IMR-90 (cell line): ENCODE data around the gene SLC2A13. TPM values are rescaled to one million over a fixed set of nuclear protein-coding genes. Genes with fewer than 3 reads are reported as not detected.

Experiments used
- ATAC-seq: fragments of 200-7000 bp; cut with Tn5 transposase; 2 replicates; pipeline ENCODE4 v1.9.1; 2020; ENCODE audit warnings: low read depth, mild to moderate bottlenecking, moderate library complexity
- BruUV-seq: library from RNA; stranded (reverse); fragments of 400-500 nt; replicated peaks from 2 replicates; lab custom pipeline; 2021; lab: Mats Ljungman, UMichigan
- CTCF ChIA-PET: fragments of 300-600 bp; formaldehyde crosslinking; extraction: SDS; loops from one replicate; lab custom pipeline; 2021; ENCODE audit warnings: antibody characterized with exemption; lab: Yijun Ruan, JAX
- POLR2A ChIA-PET: fragments of 300-600 bp; sonication (Branson Sonifier 250); formaldehyde crosslinking; loops from one replicate; lab custom pipeline; 2022; ENCODE audit warnings: antibody characterized with exemption; ENCODE audit not compliant: unreplicated experiment; lab: Charles Lee
- DNase-seq: peaks from one replicate; pipeline ENCODE4 v3.0.0; 2013
- H2AFZ ChIP-seq: replicated peaks from 2 replicates; pipeline ENCODE3; 2013; ENCODE audit warnings: low read length, mild to moderate bottlenecking; ENCODE audit not compliant: poor library complexity
- H2AK5ac ChIP-seq: 2 replicates; pipeline ENCODE4 v1.6.1; 2013; ENCODE audit warnings: low read depth, low read length, inconsistent platforms
- H2AK9ac ChIP-seq: replicated peaks from 2 replicates; pipeline ENCODE3; 2013; ENCODE audit warnings: mild to moderate bottlenecking, low read depth, low read length, moderate library complexity; ENCODE audit not compliant: poor library complexity
- H2BK120ac ChIP-seq: 2 replicates; pipeline ENCODE4 v1.6.1; 2013; ENCODE audit warnings: low read depth, low read length, inconsistent platforms
- H2BK15ac ChIP-seq: 3 replicates; pipeline ENCODE4 v1.6.1; 2013; ENCODE audit warnings: low read depth, low read length, inconsistent platforms
- H2BK20ac ChIP-seq: 2 replicates; pipeline ENCODE4 v1.6.1; 2013; ENCODE audit warnings: low read depth, mild to moderate bottlenecking, inconsistent platforms, low read length, moderate library complexity
- H2BK5ac ChIP-seq: 2 replicates; pipeline ENCODE4 v1.6.1; 2013; ENCODE audit warnings: mild to moderate bottlenecking, low read depth, low read length, inconsistent platforms; ENCODE audit not compliant: poor library complexity, severe bottlenecking
- H3K14ac ChIP-seq: replicated peaks from 2 replicates; pipeline ENCODE4 v1.6.1; 2013; ENCODE audit warnings: low read depth, low read length, inconsistent platforms
- H3K18ac ChIP-seq: 2 replicates; pipeline ENCODE4 v1.6.1; 2013; ENCODE audit warnings: low read depth, low read length, control low read depth
- H3K23ac ChIP-seq: 2 replicates; pipeline ENCODE4 v1.6.1; 2013; ENCODE audit warnings: low read depth, low read length, inconsistent platforms
- H3K27ac ChIP-seq: 2 replicates; pipeline ENCODE4 v1.5.1; 2013; ENCODE audit warnings: mild to moderate bottlenecking, control low read depth, low read length; ENCODE audit not compliant: insufficient read depth
- H3K27me3 ChIP-seq: 2 replicates; pipeline ENCODE4 v1.6.1; 2013; ENCODE audit warnings: low read length; ENCODE audit not compliant: control insufficient read depth, insufficient read depth
- H3K36me3 ChIP-seq: 2 replicates; pipeline ENCODE4 v1.6.1; 2013; ENCODE audit warnings: low read length, mixed read lengths; ENCODE audit not compliant: control insufficient read depth, insufficient read depth
- H3K4ac ChIP-seq: 2 replicates; pipeline ENCODE4 v1.6.1; 2013; ENCODE audit warnings: low read depth, low read length, inconsistent platforms
- H3K4me1 ChIP-seq: 2 replicates; pipeline ENCODE4 v1.6.1; 2013; ENCODE audit warnings: low read length, mixed read lengths; ENCODE audit not compliant: control insufficient read depth, insufficient read depth
- H3K4me2 ChIP-seq: 2 replicates; pipeline ENCODE4 v1.6.1; 2013; ENCODE audit warnings: low read depth, mild to moderate bottlenecking, control low read depth, low read length, moderate library complexity
- H3K4me3 ChIP-seq: 2 replicates; pipeline ENCODE4 v1.5.1; 2013; ENCODE audit warnings: low read depth, mild to moderate bottlenecking, control low read depth, low read length, moderate library complexity; ENCODE audit not compliant: insufficient read depth
- H3K56ac ChIP-seq: 2 replicates; pipeline ENCODE4 v1.6.1; 2013; ENCODE audit warnings: low read length, inconsistent platforms; ENCODE audit not compliant: insufficient read depth; ENCODE audit errors: extremely low read depth
- H3K79me1 ChIP-seq, 2 experiments: 2 replicates each; pipeline ENCODE4 v1.6.1; 2013; ENCODE audit warnings: low read length in 2 of 2, inconsistent platforms in 1 of 2, low read depth in 1 of 2
- H3K9ac ChIP-seq: 2 replicates; pipeline ENCODE4 v1.6.1; 2013; ENCODE audit warnings: low read depth, low read length, control low read depth
- H3K9me1 ChIP-seq: 2 replicates; pipeline ENCODE4 v1.6.1; 2013; ENCODE audit warnings: low read length, inconsistent platforms; ENCODE audit not compliant: insufficient read depth
- H3K9me3 ChIP-seq: 2 replicates; pipeline ENCODE4 v1.6.1; 2013; ENCODE audit warnings: low read length; ENCODE audit not compliant: control insufficient read depth, insufficient read depth
- H4K20me1 ChIP-seq: 2 replicates; pipeline ENCODE4 v1.6.1; 2013; ENCODE audit warnings: low read length, inconsistent platforms; ENCODE audit not compliant: insufficient read depth
- H4K5ac ChIP-seq: 2 replicates; pipeline ENCODE4 v1.6.1; 2013; ENCODE audit warnings: mild to moderate bottlenecking, low read depth, low read length, control low read depth
- H4K8ac ChIP-seq, 2 experiments: 2 replicates each; pipeline ENCODE4 v1.6.1; 2013; ENCODE audit warnings: low read depth in 2 of 2, low read length in 2 of 2, control low read depth in 1 of 2, inconsistent platforms in 1 of 2
- H4K91ac ChIP-seq: 2 replicates; pipeline ENCODE4 v1.6.1; 2013; ENCODE audit warnings: low read depth, low read length, inconsistent platforms; ENCODE audit not compliant: insufficient read depth
- BHLHE40 ChIP-seq: fragments of 150-350 bp; IDR thresholded peaks from 2 replicates; pipeline ENCODE4 v1.6.1; 2016; ENCODE audit warnings: mild to moderate bottlenecking, low read depth, low read length
- CEBPB ChIP-seq: IDR thresholded peaks from 2 replicates; pipeline ENCODE4 v1.6.1; 2012; ENCODE audit warnings: low read depth, low read length, improper control_type of control experiment
- CHD1 ChIP-seq: IDR thresholded peaks from 2 replicates; pipeline ENCODE4 v1.6.1; 2012; ENCODE audit warnings: low read depth, low read length, improper control_type of control experiment
- CTCF ChIP-seq: conservative IDR thresholded peaks from 2 replicates; pipeline ENCODE4 v1.5.1; 2012; ENCODE audit warnings: mild to moderate bottlenecking, low read depth, low read length, improper control_type of control experiment
- ELK1 ChIP-seq: fragments of 150-350 bp; IDR thresholded peaks from 2 replicates; pipeline ENCODE4 v1.6.1; 2016; ENCODE audit warnings: low read depth, mild to moderate bottlenecking, low read length, moderate library complexity, borderline replicate concordance
- FOS ChIP-seq: fragments of 150-350 bp; IDR thresholded peaks from 2 replicates; pipeline ENCODE4 v1.6.1; 2016; ENCODE audit warnings: low read depth, low read length
- MAFK ChIP-seq: IDR thresholded peaks from 2 replicates; pipeline ENCODE4 v1.6.1; 2012; ENCODE audit warnings: low read depth, low read length, improper control_type of control experiment
- MAZ ChIP-seq: IDR thresholded peaks from 2 replicates; pipeline ENCODE4 v1.6.1; 2012; ENCODE audit warnings: low read depth, mild to moderate bottlenecking, low read length, improper control_type of control experiment, moderate library complexity, borderline replicate concordance
- MXI1 ChIP-seq: IDR thresholded peaks from 2 replicates; pipeline ENCODE4 v1.6.1; 2012; ENCODE audit warnings: low read depth, mild to moderate bottlenecking, low read length, moderate library complexity, borderline replicate concordance
- NFE2L2 ChIP-seq: fragments of 150-350 bp; IDR thresholded peaks from 2 replicates; pipeline ENCODE4 v1.6.1; 2016; ENCODE audit warnings: low read depth, mild to moderate bottlenecking, low read length
- POLR2A ChIP-seq: IDR thresholded peaks from 2 replicates; pipeline ENCODE4 v1.6.1; 2012; ENCODE audit warnings: mild to moderate bottlenecking, low read depth, low read length
- RAD21 ChIP-seq: IDR thresholded peaks from 2 replicates; pipeline ENCODE4 v1.6.1; 2012; ENCODE audit warnings: low read length, improper control_type of control experiment
- RCOR1 ChIP-seq: IDR thresholded peaks from 2 replicates; pipeline ENCODE4 v1.6.1; 2012; ENCODE audit warnings: mild to moderate bottlenecking, low read length, improper control_type of control experiment; ENCODE audit not compliant: insufficient replicate concordance
- RFX5 ChIP-seq: IDR thresholded peaks from 2 replicates; pipeline ENCODE4 v1.8.0; 2012; ENCODE audit warnings: low read depth, mild to moderate bottlenecking, low read length, moderate library complexity
- SMC3 ChIP-seq: fragments of 150-350 bp; IDR thresholded peaks from 2 replicates; pipeline ENCODE4 v1.6.1; 2016; ENCODE audit warnings: low read depth, mild to moderate bottlenecking, antibody characterized with exemption, low read length, moderate library complexity
- USF2 ChIP-seq: fragments of 150-350 bp; IDR thresholded peaks from 2 replicates; pipeline ENCODE4 v1.6.1; 2017; ENCODE audit warnings: mild to moderate bottlenecking, antibody characterized with exemption, low read length, low read depth
- WGBS, 2 experiments: methylation state at CpG; one replicate each; pipeline versions ENCODE4 v1.1.5 to v1.1.7; 2013; ENCODE audit warnings: missing lambda C conversion rate in 2 of 2; ENCODE audit not compliant: insufficient read length in 1 of 2; ENCODE audit errors: extremely low coverage in 2 of 2; 5-methylcytosine and 5-hydroxymethylcytosine counted together
- dilution Hi-C: fragments of 300-500 bp; cut with HindIII; formaldehyde crosslinking; loops from one replicate; pipeline ENCODE4 v1.14.3; 2018; ENCODE audit warnings: low sequenced_read_pairs; ENCODE audit not compliant: unreplicated experiment
- in situ Hi-C: fragments of 300-500 bp; cut with MboI; formaldehyde crosslinking; loops from 3 replicates; pipeline ENCODE4 v1.14.3; 2019; ENCODE audit warnings: low sequenced_read_pairs, inconsistent platforms, mixed read lengths
- intact Hi-C: fragments of 100-400 bp; cut with micrococcal nuclease; formaldehyde crosslinking; loops from 2 replicates; pipeline ENCODE4 v1.10.0; 2022
- polyA plus RNA-seq, 3 experiments: library from polyadenylated mRNA; depleted of rRNA; stranded (reverse); fragments of >200 nt; gene quantifications; 2 replicates each; pipeline ENCODE4 v1.2.3, GENCODE V29; 2012; ENCODE audit warnings: low replicate concordance in 1 of 3
- total RNA-seq: library from RNA; depleted of rRNA; stranded (reverse); fragments of >200 nt; gene quantifications from 2 replicates; pipeline ENCODE4 v1.2.3, GENCODE V29; 2012

Gene SLC2A13
- total and polyA plus RNA-seq, 2 of the 4 experiments (the other 2 are of a cell fraction) = 1.5 to 3.9 TPM

- Histone ChIP-seq H4K91ac (no peak overlapping the region), H3K36me3 (no peaks in the 10 kb centered on the region), H2BK20ac (no peak overlapping the region), H3K27ac (no peak overlapping the region), H3K27me3 (no peaks in the 10 kb centered on the region), H4K5ac (no peak overlapping the region), H3K23ac (no peak overlapping the region), H3K4me2 (no peak overlapping the region), H3K9me1 (no peaks in the 10 kb centered on the region), H3K56ac (no peak overlapping the region), H4K8ac (no peak overlapping the region), H3K9me3 (no peaks in the 10 kb centered on the region), H2BK5ac (no peak overlapping the region), H3K9ac (no peak overlapping the region), H3K79me1 (no peaks in the 10 kb centered on the region), H3K4ac (no peak overlapping the region), H2BK120ac (no peak overlapping the region), H3K4me1 (no peaks in the 10 kb centered on the region), H2AFZ (no peak overlapping the region), H2AK5ac (no peak overlapping the region), H4K20me1 (no peaks in the 10 kb centered on the region), H2AK9ac (no peak overlapping the region), H3K4me3 (no peak overlapping the region), H3K18ac (no peak overlapping the region), H3K14ac (no peak overlapping the region), H2BK15ac (no peak overlapping the region)
- DNase-seq (no peak), ATAC-seq (no peak)
- no CpG with 5 or more reads among the region's 1 CpG for WGBS, 2 experiments
- TF ChIP-seq MAZ = no peak
- no peak for TF ChIP-seq MXI1
- TF ChIP-seq RCOR1 = no peak
- no peak for TF ChIP-seq RFX5
- TF ChIP-seq POLR2A = no peak
- no peak for TF ChIP-seq CHD1
- no peak for TF ChIP-seq CTCF
- no peak for TF ChIP-seq SMC3
- no peak for TF ChIP-seq USF2
- TF ChIP-seq MAFK = no peak
- TF ChIP-seq ELK1 = no peak
- TF ChIP-seq FOS = no peak
- no peak for TF ChIP-seq BHLHE40
- no peak for TF ChIP-seq CEBPB
- TF ChIP-seq RAD21 = no peak
- no peak for TF ChIP-seq NFE2L2
- in situ Hi-C loops = no loop called here
- dilution Hi-C loops = no loop called here
- ChIA-PET CTCF (interaction anchor here (0.6 to 0.7 kb wide), 3 partner anchors 94 to 187 kb away, joined by 3 to 6 read pairs (median 3); no protein-coding TSS in a partner anchor), POLR2A (no interaction called here)
- no TSS peak for BruUV-seq
- intact Hi-C loops = no loop called here
Measured at GRCh38 chr12:39867631-39868327, 238.1 kb downstream of the SLC2A13 start.
